HG03175 (cell line): ENCODE measurements around the gene HDDC2.
"Not testable (repeated sequence)": the region's sequence is repeated elsewhere in the genome, so short reads cannot be mapped to it uniquely, and the experiment has no call there.

ENCODE experiments used
- ATAC-seq: cut with Tn5 transposase; IDR thresholded peaks from one replicate; pipeline ENCODE4 v1.9.1; 2021; ENCODE audit warnings: mild to moderate bottlenecking, moderate library complexity; ENCODE audit not compliant: unreplicated experiment

HDDC2 gene

GRCh38 chr6:125307150-125307838 lies 5.5 kb upstream of the HDDC2 start:
- no peak for ATAC-seq

DNA sequence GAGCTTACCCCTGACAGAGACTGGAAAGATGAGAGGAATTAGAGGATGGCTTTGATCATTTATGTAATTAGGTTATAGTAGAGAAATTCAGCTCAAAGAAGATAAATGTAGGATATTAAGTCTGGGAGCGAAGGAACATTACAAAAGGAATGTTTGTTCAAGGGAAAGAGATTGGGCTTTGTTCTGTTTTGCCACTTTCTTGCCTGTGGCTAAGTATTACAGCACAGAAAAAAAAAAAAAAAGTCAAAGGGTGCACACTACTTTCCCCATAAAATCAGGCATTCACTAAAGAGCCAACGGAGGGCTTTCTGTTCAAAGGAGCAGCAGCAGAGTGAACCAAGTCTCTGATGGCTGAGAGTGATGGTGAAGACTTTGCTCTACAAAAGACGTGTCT lies 5.0 kb upstream of the HDDC2 start:
- no peak for ATAC-seq

DNA sequence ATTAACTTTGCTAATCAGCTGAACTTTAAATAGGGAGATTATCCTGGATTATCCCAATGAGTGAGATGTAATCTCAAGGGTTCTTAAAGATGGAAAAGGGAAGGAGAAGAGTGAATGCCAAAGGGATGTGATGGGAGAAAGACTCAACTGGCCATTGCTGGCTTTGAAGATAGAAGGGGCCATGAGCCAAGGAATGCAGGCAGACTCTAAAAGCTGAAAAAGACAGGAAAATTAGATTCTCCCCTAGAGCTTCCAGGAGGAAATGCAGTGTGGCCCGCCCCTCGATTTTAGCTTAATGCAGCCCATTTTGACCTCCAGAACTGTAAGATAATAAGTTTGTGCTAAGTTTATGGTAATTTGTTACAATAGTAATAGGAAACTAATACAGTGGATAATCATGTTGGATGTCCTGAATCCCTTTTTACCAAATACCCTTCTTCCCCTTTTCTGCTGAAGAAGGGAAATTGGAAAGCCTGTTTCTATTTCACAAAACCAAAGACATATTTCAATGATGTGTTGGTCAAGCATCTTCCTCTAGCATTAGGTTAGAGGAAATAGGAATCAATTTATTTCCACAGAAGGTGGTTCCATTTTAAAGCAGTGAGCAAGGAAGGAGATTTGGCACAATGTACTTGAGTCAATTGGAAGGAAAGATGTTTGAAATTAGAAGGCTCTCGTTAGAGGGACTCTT lies 3.3 kb upstream of the HDDC2 start:
- ATAC-seq: no peak

DNA sequence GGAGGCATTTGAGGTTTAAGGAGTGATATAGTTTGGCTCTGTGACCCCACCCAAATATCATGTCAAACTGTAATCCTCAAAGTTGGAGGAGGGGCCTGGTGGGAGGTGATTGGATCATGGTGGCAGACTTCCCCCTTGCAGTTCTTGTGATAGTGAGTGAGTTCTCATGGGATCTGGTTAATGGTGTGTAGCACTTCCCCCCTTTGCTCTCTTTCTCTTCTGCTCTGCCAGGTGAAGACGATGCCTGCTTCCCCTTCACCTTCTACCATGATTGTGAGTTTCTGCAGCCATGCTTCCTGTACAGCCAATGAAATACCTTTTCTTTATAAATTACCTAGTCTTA lies 1.7 kb upstream of the HDDC2 start:
- ATAC-seq: no peak

GRCh38 chr6:125302840-125303511 lies 1.2 kb upstream of the HDDC2 start:
- no peak for ATAC-seq

GRCh38 chr6:125300992-125301434 lies 754 bp downstream of the HDDC2 start:
- no peak for ATAC-seq

DNA sequence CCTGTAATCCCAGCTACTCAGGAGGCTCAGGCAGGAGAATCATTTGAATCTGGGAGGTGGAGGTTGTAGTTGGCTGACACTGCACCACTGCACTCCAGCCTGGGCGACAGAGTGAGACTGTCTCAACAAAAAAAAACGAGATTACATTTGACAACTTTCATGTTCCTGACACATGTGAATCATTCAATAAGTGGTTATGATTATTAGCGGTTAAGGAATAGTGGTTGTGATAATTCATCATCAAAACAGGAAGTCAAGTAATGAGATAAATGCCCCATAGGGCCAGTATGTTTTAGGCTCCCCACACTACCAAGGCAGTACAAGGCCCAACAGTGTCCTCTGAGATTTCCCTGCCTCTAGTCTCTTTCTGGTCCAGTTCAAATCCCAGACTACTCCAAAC lies 2.5 kb downstream of the HDDC2 start:
- no peak for ATAC-seq

GRCh38 chr6:125296471-125296870 lies 5.3 kb downstream of the HDDC2 start:
- ATAC-seq: no peak

DNA sequence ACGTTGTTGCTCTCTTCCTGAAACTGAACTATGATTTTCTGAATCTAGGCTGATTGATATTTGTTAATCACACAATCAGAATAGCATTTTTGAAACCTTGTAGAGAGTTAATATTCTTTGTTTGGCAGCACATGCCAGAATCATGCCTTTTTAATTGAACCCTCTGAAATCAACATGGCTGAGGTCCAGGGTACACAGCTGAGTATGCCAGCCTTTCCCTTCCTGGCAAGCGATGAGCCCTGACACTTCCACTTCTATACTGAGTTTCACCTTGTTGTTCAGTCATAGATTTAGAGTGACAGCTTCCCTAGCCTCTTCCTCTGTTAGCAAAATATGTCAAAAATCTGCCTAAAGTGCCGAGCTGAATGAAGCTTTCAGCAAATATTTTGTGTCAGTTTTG lies 6.8 kb downstream of the HDDC2 start:
- no peak for ATAC-seq

DNA sequence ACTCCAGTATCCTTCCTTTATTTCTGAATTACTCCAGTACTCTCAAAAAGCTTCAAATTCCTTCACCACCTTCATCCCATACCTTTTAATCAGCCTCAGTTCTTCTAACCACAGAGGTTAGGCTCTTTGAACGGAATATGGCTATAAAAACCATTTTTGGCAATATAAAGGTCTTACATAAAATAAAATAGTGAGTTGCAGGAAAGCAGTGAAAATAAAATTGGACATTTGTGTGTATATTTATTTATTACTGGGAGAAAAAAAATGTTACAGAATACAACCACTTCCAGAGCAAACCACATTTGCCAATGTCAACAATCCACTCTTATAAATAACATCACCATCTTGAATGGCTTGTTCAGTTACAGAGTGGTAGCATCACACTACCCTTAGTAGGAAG lies 7.7 kb downstream of the HDDC2 start:
- ATAC-seq: no peak

GRCh38 chr6:125293587-125293986 lies 8.2 kb downstream of the HDDC2 start:
- ATAC-seq: no peak

DNA sequence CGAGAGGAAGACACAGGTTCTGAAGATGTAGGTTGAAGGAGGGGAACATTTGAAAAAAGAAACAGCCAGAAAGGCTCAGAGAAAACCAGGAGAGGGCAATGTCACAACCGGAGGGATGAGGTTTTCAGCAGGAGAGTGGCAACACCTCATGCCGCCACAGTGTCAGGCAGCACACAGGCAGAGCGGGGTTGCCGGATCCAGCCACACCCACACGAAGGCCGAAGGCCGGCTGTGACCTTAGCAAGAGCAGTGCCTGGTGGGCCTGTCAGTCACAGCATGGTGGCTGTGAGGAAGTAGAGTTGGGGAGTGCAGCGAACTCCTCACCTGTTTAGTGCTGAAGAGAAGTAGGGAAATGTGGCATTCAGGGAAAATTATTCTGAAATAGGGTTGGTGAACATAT lies 14.0 kb downstream of the HDDC2 start:
- ATAC-seq: no peak

DNA sequence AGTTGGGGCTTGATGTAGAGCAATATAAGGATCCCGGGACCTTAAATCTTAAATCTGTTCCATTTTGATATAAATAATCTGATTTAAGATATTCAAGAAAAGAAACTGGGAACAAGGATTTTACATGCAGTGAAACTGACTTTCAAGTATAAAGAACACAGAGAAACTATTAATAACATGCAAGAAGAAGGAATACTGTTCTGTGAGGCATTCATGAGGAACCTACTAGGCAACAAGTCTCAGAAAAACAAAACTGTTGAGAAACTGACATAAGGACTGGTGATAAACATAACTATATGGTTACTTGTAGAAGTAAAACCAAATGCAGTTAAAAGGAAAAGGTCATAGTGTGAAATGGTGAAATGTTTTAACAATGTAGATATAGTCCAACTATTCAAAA lies 15.8 kb downstream of the HDDC2 start:
- no peak for ATAC-seq

DNA sequence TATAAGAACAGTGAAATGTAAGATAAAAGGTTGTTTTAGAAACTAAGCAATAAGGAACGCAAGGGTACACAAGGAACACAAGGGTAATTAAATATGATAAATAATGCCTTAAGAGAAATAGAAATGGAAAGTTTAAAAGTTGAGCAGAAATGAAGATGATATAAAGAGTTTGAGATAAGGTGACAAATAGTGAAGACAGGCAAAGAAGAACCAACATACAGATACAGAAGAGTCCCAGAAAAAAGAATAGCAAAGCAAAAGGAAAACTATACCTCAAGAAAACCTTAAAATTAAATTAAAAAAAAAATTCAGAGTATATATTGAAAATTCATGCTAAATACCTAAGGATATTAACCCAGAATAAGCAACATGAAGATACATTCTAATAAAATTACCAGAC lies 16.4 kb downstream of the HDDC2 start:
- no peak for ATAC-seq

GRCh38 chr6:125282470-125282869 lies 19.3 kb downstream of the HDDC2 start:
- not testable (repeated sequence) for ATAC-seq

DNA sequence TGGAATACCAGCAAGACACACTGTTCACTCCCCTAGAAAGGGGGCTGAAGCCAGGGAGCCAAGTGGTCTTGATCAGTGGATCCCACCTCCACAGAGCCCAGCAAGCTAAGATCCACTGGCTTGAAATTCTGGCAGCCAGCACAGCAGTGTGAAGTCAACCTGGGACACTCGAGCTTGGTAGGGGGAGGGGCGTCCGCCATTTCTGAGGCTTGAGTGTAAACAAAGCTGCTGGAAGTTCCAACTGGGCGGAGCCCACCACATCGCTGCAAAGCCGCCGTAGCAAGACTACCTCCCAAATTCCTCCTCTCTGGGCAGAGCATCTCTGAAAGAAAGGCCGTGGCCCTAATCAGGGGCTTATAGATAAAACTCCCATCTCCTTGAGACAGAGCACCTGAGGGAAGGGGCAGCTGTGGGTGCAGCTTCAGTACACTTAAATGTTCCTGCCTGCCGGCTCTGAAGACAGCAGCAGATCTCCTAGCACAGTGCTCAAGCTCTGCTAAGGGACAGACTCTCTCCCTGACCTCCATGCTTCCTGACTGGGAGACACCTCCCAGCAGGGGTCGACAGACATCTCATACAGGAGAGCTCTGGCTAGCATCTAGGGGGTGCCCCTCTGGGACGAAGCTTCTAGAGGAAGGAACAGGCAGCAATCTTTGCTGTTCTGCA lies 21.3 kb downstream of the HDDC2 start:
- ATAC-seq: not testable (repeated sequence)

DNA sequence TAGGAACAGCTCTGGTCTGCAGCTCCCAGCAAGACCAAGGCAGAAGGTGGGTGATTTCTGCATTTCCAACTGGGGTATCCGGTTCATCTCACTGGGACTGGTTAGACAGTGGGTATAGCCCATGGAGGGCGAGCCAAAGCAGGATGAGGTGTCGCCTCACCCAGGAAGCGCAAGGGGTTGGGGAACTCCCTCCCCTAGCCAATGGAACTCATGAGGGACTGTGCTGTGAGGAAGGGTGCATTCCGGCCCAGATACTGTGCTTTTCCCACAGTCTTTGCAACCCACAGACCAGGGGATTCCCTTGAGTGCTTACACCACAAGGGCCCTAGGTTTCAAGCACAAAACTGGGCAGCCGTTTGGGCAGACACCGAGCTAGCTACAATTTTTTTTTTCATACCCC lies 21.8 kb downstream of the HDDC2 start:
- no peak for ATAC-seq

GRCh38 chr6:125277838-125278237 lies 23.9 kb downstream of the HDDC2 start:
- ATAC-seq: no peak

- ATAC-seq: no peak
Observed at GRCh38 chr6:125275779-125276178, 26.0 kb downstream of the HDDC2 start.

- ATAC-seq: no peak
Observed at GRCh38 chr6:125274935-125275334, 26.8 kb downstream of the HDDC2 start.

GRCh38 chr6:125273965-125274364 lies 27.8 kb downstream of the HDDC2 start:
- no peak for ATAC-seq

DNA sequence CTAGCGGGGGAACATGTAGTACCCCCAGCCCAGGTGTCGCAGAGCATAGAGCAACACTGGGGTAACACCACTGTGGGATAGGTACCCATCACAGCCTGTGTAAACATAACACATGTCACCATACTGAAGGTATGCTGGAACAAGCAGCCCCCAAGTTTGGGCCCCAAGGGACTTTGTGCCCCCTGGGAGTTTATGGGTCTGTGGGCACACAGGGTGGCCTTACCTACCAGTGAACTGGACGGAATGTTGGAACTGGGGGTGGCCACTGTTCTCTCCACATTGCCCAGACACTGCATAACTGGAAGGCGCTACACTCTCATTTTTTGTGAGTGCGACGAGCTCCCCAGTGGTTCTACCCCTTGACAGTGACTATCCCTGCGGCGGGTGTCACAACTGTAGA lies 28.5 kb downstream of the HDDC2 start:
- no peak for ATAC-seq
